K562 (cell line): Measurements from ENCODE around the gene SOCS7.

Experiments used
- EZH2 ChIP-seq: IDR thresholded peaks from 2 replicates; pipeline ENCODE4 v1.6.1; 2012; ENCODE audit warnings: low read depth, mild to moderate bottlenecking, inconsistent platforms, low read length, borderline replicate concordance
- FOS ChIP-seq: IDR thresholded peaks from 3 replicates; pipeline ENCODE4 v1.6.1; 2011; ENCODE audit not compliant: insufficient read length; ENCODE audit errors: extremely low read depth
- HDGF ChIP-seq: fragments of 450-650 bp; IDR thresholded peaks from 2 replicates; pipeline ENCODE4 v1.6.1; 2016
- JUND ChIP-seq, 2 experiments: IDR thresholded peaks; 2 replicates in 1 of 2; 3 replicates in 1 of 2; pipeline ENCODE4 v1.6.1; 2011; ENCODE audit warnings: borderline replicate concordance in 2 of 2, low read depth in 2 of 2, low read length in 2 of 2, improper control_type of control experiment in 1 of 2, missing biosample characterization in 1 of 2, missing genetic modification characterization in 1 of 2, missing genetic modification reagents in 1 of 2
- LCOR ChIP-seq: sonication (generic); formaldehyde crosslinking; IDR thresholded peaks from 2 replicates; pipeline ENCODE4 v1.8.0; 2022; ENCODE audit warnings: mild to moderate bottlenecking, missing genetic modification reagents
- MEF2A ChIP-seq: IDR thresholded peaks from 2 replicates; pipeline ENCODE4 v1.6.1; 2011; ENCODE audit warnings: low read depth, mild to moderate bottlenecking, low read length, moderate library complexity; ENCODE audit not compliant: control insufficient read depth
- SMC3 ChIP-seq: conservative IDR thresholded peaks from 2 replicates; pipeline ENCODE4 v1.6.1; 2011; ENCODE audit warnings: low read depth, low read length, improper control_type of control experiment; ENCODE audit not compliant: insufficient read depth
- ZNF354B ChIP-seq: fragments of 250-450 bp; sonication (Bioruptor Pico); IDR thresholded peaks from 2 replicates; pipeline ENCODE4 v1.4.0; 2020
- TF ChIP-seq, protein P1 (sequence below), 3 experiments: IDR thresholded peaks in 2 of 3; conservative IDR thresholded peaks in 1 of 3; 2 replicates each; pipeline ENCODE4 v1.5.1; 2011 to 2012; ENCODE audit warnings: low read length in 3 of 3, mild to moderate bottlenecking in 3 of 3, control low read depth in 2 of 3, improper control_type of control experiment in 1 of 3, inconsistent platforms in 1 of 3, low read depth in 1 of 3, mixed read lengths in 1 of 3, moderate library complexity in 1 of 3; ENCODE audit not compliant: insufficient read depth in 2 of 3
- TF ChIP-seq, protein P2 (sequence below): IDR thresholded peaks from 2 replicates; pipeline ENCODE4 v1.6.1; 2016; ENCODE audit warnings: missing genetic modification characterization, missing compliant biosample characterization
- TF ChIP-seq, protein P3 (sequence below): fragments of 250-450 bp; sonication (Bioruptor Pico); IDR thresholded peaks from 2 replicates; pipeline ENCODE4 v1.5.0; 2022; ENCODE audit warnings: mild to moderate bottlenecking
- TF ChIP-seq, protein P4 (sequence below): sonication (generic); formaldehyde crosslinking; IDR thresholded peaks from 2 replicates; pipeline ENCODE4 v1.8.0; 2022; ENCODE audit warnings: mild to moderate bottlenecking, missing genetic modification reagents

DNA sequence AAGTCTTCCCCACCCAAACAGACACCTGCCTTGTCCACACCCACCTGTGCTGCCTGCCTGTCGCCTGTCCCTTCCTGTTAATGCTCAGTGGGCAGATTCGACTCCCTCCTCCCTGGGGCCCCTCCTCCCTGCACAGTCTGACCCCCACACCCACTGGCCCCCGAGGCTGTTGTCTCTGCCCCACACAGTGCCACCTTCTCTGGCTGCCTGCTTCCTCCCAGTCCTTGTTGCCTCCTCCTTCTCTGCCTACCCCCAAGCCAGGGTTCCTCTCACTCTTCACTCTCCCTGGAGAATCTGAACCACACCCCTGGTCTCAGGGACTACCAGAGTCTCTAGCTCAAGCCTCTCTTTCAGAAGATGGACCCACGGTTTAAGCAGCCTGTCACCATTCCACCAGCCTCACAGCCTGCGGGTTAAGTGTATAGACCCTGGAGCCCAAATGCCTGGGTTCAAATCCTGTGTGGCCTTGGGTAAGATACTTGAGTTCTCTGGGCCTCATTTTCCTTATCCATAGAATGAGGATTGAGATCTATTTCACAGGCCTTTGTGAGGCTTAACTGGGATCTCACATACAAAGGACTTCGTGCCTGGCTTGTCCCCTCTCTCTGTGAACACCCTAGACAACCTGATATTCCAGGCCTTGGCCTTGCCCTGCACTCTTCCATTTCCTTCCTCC, 72.8 kb downstream of the SOCS7 start:
- TF ChIP-seq FOS: no peak
- TF ChIP-seq, protein P1, sequence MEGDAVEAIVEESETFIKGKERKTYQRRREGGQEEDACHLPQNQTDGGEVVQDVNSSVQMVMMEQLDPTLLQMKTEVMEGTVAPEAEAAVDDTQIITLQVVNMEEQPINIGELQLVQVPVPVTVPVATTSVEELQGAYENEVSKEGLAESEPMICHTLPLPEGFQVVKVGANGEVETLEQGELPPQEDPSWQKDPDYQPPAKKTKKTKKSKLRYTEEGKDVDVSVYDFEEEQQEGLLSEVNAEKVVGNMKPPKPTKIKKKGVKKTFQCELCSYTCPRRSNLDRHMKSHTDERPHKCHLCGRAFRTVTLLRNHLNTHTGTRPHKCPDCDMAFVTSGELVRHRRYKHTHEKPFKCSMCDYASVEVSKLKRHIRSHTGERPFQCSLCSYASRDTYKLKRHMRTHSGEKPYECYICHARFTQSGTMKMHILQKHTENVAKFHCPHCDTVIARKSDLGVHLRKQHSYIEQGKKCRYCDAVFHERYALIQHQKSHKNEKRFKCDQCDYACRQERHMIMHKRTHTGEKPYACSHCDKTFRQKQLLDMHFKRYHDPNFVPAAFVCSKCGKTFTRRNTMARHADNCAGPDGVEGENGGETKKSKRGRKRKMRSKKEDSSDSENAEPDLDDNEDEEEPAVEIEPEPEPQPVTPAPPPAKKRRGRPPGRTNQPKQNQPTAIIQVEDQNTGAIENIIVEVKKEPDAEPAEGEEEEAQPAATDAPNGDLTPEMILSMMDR (IDR thresholded peaks at IDR 0.05 in 2 of 3, conservative IDR thresholded peaks at IDR 0.05 in 1 of 3; ENCODE audit: insufficient read depth in 2 of 3, low read depth in 1 of 3, low read length in 3 of 3): no peak
- no peak for TF ChIP-seq LCOR
- TF ChIP-seq, protein P2, sequence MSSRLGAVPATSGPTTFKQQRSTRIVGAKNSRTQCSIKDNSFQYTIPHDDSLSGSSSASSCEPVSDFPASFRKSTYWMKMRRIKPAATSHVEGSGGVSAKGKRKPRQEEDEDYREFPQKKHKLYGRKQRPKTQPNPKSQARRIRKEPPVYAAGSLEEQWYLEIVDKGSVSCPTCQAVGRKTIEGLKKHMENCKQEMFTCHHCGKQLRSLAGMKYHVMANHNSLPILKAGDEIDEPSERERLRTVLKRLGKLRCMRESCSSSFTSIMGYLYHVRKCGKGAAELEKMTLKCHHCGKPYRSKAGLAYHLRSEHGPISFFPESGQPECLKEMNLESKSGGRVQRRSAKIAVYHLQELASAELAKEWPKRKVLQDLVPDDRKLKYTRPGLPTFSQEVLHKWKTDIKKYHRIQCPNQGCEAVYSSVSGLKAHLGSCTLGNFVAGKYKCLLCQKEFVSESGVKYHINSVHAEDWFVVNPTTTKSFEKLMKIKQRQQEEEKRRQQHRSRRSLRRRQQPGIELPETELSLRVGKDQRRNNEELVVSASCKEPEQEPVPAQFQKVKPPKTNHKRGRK (tag): no peak
- TF ChIP-seq EZH2: no peak
- no peak for TF ChIP-seq SMC3
- TF ChIP-seq, protein P3, sequence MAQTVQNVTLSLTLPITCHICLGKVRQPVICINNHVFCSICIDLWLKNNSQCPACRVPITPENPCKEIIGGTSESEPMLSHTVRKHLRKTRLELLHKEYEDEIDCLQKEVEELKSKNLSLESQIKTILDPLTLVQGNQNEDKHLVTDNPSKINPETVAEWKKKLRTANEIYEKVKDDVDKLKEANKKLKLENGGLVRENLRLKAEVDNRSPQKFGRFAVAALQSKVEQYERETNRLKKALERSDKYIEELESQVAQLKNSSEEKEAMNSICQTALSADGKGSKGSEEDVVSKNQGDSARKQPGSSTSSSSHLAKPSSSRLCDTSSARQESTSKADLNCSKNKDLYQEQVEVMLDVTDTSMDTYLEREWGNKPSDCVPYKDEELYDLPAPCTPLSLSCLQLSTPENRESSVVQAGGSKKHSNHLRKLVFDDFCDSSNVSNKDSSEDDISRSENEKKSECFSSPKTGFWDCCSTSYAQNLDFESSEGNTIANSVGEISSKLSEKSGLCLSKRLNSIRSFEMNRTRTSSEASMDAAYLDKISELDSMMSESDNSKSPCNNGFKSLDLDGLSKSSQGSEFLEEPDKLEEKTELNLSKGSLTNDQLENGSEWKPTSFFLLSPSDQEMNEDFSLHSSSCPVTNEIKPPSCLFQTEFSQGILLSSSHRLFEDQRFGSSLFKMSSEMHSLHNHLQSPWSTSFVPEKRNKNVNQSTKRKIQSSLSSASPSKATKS (CRISPR knock-in tag): no peak
- no peak for TF ChIP-seq MEF2A
- TF ChIP-seq HDGF: no peak
- no peak for TF ChIP-seq JUND (IDR thresholded peaks at IDR 0.05; ENCODE audit: borderline replicate concordance, low read depth, low read length)
- TF ChIP-seq JUND (tag; IDR thresholded peaks at IDR 0.05; ENCODE audit: borderline replicate concordance, low read depth, low read length): no peak
- TF ChIP-seq, protein P4, sequence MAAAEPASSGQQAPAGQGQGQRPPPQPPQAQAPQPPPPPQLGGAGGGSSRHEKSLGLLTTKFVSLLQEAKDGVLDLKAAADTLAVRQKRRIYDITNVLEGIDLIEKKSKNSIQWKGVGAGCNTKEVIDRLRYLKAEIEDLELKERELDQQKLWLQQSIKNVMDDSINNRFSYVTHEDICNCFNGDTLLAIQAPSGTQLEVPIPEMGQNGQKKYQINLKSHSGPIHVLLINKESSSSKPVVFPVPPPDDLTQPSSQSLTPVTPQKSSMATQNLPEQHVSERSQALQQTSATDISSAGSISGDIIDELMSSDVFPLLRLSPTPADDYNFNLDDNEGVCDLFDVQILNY (CRISPR knock-in tag): no peak
- TF ChIP-seq ZNF354B (CRISPR knock-in tag): no peak
